Measurements from ENCODE around the gene LGALS16. TPM values are rescaled to one million over a fixed set of nuclear protein-coding genes. Genes with fewer than 3 reads are reported as not detected.

LGALS16 gene
- total and polyA plus RNA-seq, 10 of the 15 experiments (the other 5 are each of a cell fraction or from before 2014, with no cell fraction given): not detected

GRCh38 chr19:39676004-39676403, 20.3 kb downstream of the LGALS16 start (continued):
- TF ChIP-seq USF2 (IDR thresholded peaks at IDR 0.05; ENCODE audit: borderline replicate concordance, low read depth, low read length) (no peak), ATF7 (IDR thresholded peaks at IDR 0.05; ENCODE audit: low read depth) (0 out of 2 replicates have a peak, but pooled peaks have one; percentile 15), POU2F2 (IDR thresholded peaks at IDR 0.05; ENCODE audit: borderline replicate concordance, low read depth, low read length) (peak; percentile 33; the same call in 1 of the 3 replicates), WRNIP1 (IDR thresholded peaks at IDR 0.05; ENCODE audit: borderline replicate concordance, low read depth, low read length) (no peak), JUNB (IDR thresholded peaks at IDR 0.05) (peak; percentile 98), SMARCA5 (IDR thresholded peaks at IDR 0.05) (no peak), ZNF274 (IDR thresholded peaks at IDR 0.05; ENCODE audit: insufficient read depth, insufficient read length) (no peak), RAD21 (IDR thresholded peaks at IDR 0.05; ENCODE audit: insufficient read depth, low read depth, low read length) (0 out of 2 replicates have a peak, but pooled peaks have one; percentile 17), E2F8 (IDR thresholded peaks at IDR 0.05; ENCODE audit: low read depth, partially characterized antibody) (no peak), TBL1XR1 (IDR thresholded peaks at IDR 0.05; ENCODE audit: low read depth, low read length) (no peak), MEF2A (IDR thresholded peaks at IDR 0.05; ENCODE audit: insufficient read depth, low read depth, low read length) (0 out of 2 replicates have a peak, but pooled peaks have one; percentile 15), FOXK2 (IDR thresholded peaks at IDR 0.05) (no peak), ZNF207 (IDR thresholded peaks at IDR 0.05; ENCODE audit: borderline replicate concordance) (no peak), SIX5 (IDR thresholded peaks at IDR 0.05; ENCODE audit: low read depth, low read length, severe bottlenecking) (no peak), IRF4 (IDR thresholded peaks at IDR 0.05; ENCODE audit: low read depth, low read length) (peak; percentile 93), SRF (IDR thresholded peaks at IDR 0.05; ENCODE audit: low read depth in 2 of 2, low read length in 2 of 2) (peak in 1 of 2 experiments; percentile 45; a peak in 1 of 4 replicates), ZNF217 (IDR thresholded peaks at IDR 0.05) (peak; percentile 64; the same call in 1 of the 2 replicates), GABPA (IDR thresholded peaks at IDR 0.05; ENCODE audit: low read depth) (0 out of 2 replicates have a peak, but pooled peaks have one; percentile 28), RAD51 (IDR thresholded peaks at IDR 0.05) (no peak), CEBPZ (IDR thresholded peaks at IDR 0.05; ENCODE audit: low read depth, low read length) (no peak), ZNF384 (IDR thresholded peaks at IDR 0.05; ENCODE audit: borderline replicate concordance, low read depth, low read length) (no peak), EGR1 (IDR thresholded peaks at IDR 0.05; ENCODE audit: borderline replicate concordance in 1 of 2, low read depth in 2 of 2, low read length in 2 of 2) (no peak), ZZZ3 (IDR thresholded peaks at IDR 0.05; ENCODE audit: control insufficient read depth, insufficient read length, low read depth) (no peak), JUND (IDR thresholded peaks at IDR 0.05; ENCODE audit: low read depth, low read length) (no peak)

All from GM12878 (cell line).